Natural killer cell (primary cell): ENCODE data around the gene CLNK. TPM values are rescaled to one million over a fixed set of nuclear protein-coding genes. Genes with fewer than 3 reads are reported as not detected.

ENCODE experiments used
- ATAC-seq, 3 donors: fragments of 150-1000 bp in 2 of 3; fragments of 200-7000 bp in 1 of 3; cut with Tn5 transposase; 1 replicate in 1 of 3; 2 replicates in 2 of 3; pipeline ENCODE4 v1.10.0; 2021; ENCODE audit warnings: mild to moderate bottlenecking in 2 of 3, moderate library complexity in 2 of 3
- DNase-seq, 2 donors: peaks; one replicate each; pipeline versions ENCODE4 v3.0.0 to v3.0.0-alpha.2; 2013 to 2021; ENCODE audit warnings: mixed read lengths in 1 of 2
- H3K27ac ChIP-seq: one replicate; pipeline ENCODE4 v1.5.1; 2013; ENCODE audit warnings: mild to moderate bottlenecking, low read length
- H3K27me3 ChIP-seq: one replicate; pipeline ENCODE4 v1.6.1; 2013; ENCODE audit warnings: low read length; ENCODE audit not compliant: control insufficient read depth, insufficient read depth
- H3K36me3 ChIP-seq: one replicate; pipeline ENCODE4 v1.6.1; 2013; ENCODE audit warnings: low read length; ENCODE audit not compliant: control insufficient read depth, insufficient read depth
- H3K4me1 ChIP-seq: one replicate; pipeline ENCODE4 v1.6.1; 2013; ENCODE audit warnings: low read length; ENCODE audit not compliant: control insufficient read depth, insufficient read depth
- H3K4me3 ChIP-seq: one replicate; pipeline ENCODE4 v1.5.1; 2013; ENCODE audit warnings: low read length
- H3K9me3 ChIP-seq: one replicate; pipeline ENCODE4 v1.6.1; 2013; ENCODE audit warnings: low read length; ENCODE audit not compliant: control insufficient read depth, insufficient read depth
- H3K27ac Mint-ChIP-seq, 2 donors: one replicate each; pipeline ENCODE4 v1.8.0; 2022; ENCODE audit warnings: mild to moderate bottlenecking in 2 of 2, mixed read lengths in 2 of 2, moderate library complexity in 1 of 2
- H3K27me3 Mint-ChIP-seq, 2 donors: one replicate each; pipeline ENCODE4 v1.8.0; 2022; ENCODE audit warnings: low read depth in 2 of 2, mixed read lengths in 2 of 2
- H3K36me3 Mint-ChIP-seq: one replicate; pipeline ENCODE4 v1.8.0; 2022; ENCODE audit warnings: mixed read lengths
- H3K4me1 Mint-ChIP-seq, 2 donors: one replicate each; pipeline ENCODE4 v1.8.0; 2022; ENCODE audit warnings: mixed read lengths in 2 of 2
- H3K4me3 Mint-ChIP-seq: one replicate; pipeline ENCODE4 v1.8.0; 2022; ENCODE audit warnings: mild to moderate bottlenecking, moderate library complexity, mixed read lengths
- H3K9me3 Mint-ChIP-seq, 2 donors: one replicate each; pipeline ENCODE4 v1.8.0; 2022; ENCODE audit warnings: mixed read lengths in 2 of 2
- WGBS: methylation state at CpG from one replicate; pipeline ENCODE4 v1.1.7; 2013; ENCODE audit warnings: missing lambda C conversion rate; ENCODE audit not compliant: insufficient coverage; 5-methylcytosine and 5-hydroxymethylcytosine counted together
- intact Hi-C: fragments of 100-400 bp; cut with micrococcal nuclease; formaldehyde crosslinking; loops from one replicate; pipeline ENCODE4 v1.14.2; 2022
- total RNA-seq, 4 donors: library from RNA; stranded (reverse); fragments of 120-200 nt in 1 of 4; gene quantifications; one replicate each; pipeline versions ENCODE4 v1.2.3 to v1.2.4, GENCODE V29; 2013 to 2022
- TF ChIP-seq, protein P1 (sequence below): fragments of 200-600 bp; IDR thresholded peaks from one replicate; pipeline ENCODE4 v1.8.0; 2022; ENCODE audit warnings: antibody characterized with exemption

The CLNK gene
- total RNA-seq, 3 donors from 2014 or later (not counting 1 experiment from before 2014, with no cell fraction given) = 1.00 to 1.1 (median 1.0) TPM

DNA sequence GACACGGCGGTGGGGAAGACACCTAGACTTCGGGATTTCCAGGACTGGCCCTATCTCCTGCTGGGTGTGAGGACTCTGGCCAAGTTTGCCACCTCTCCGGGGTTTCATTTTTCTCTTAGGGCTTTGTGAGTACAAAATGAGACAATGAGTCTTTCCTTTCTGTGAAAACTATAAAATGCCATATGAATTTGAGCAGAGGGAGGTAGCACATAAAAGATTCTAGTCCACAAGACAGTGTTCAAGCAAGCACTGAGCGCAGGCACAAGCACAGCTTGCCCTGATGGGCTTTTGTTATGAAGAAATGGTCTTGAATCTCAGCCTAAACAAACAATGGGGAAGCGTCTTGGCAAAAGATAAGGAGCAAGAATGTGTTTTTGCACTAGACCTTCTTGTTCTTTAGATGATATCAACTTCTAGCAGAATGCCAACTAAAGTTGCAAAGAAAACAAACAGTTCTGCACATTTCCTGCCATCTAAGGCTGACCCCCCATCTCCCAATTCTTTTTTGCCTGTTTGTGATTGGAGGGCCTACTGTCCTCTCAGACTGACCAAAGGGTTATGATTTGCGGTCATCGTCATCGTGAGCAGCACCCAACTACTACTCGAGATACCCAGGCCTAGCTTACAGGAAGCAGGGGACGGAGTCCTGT, 154.3 kb downstream of the CLNK start:
- H3K27me3 ChIP-seq = no peaks in the 10 kb centered on the region
- Mint-ChIP-seq H3K9me3 (no peaks in the 10 kb centered on the region), H3K27ac (no peak overlapping the region), H3K4me3 (no peak overlapping the region), H3K36me3 (no peaks in the 10 kb centered on the region), H3K27me3 (no peaks in the 10 kb centered on the region), H3K4me1 (no peaks in the 10 kb centered on the region)
- no peak overlapping the region for H3K27ac ChIP-seq
- 62% methylated on average over 11 of the region's 11 CpGs for WGBS
- no peaks in the 10 kb centered on the region for H3K4me1 ChIP-seq
- no peaks in the 10 kb centered on the region for H3K36me3 ChIP-seq
- intact Hi-C loops = no loop called here
- H3K4me3 ChIP-seq = no peak overlapping the region
- no peaks in the 10 kb centered on the region for H3K9me3 ChIP-seq
- DNase-seq = no peak
- TF ChIP-seq, protein P1, sequence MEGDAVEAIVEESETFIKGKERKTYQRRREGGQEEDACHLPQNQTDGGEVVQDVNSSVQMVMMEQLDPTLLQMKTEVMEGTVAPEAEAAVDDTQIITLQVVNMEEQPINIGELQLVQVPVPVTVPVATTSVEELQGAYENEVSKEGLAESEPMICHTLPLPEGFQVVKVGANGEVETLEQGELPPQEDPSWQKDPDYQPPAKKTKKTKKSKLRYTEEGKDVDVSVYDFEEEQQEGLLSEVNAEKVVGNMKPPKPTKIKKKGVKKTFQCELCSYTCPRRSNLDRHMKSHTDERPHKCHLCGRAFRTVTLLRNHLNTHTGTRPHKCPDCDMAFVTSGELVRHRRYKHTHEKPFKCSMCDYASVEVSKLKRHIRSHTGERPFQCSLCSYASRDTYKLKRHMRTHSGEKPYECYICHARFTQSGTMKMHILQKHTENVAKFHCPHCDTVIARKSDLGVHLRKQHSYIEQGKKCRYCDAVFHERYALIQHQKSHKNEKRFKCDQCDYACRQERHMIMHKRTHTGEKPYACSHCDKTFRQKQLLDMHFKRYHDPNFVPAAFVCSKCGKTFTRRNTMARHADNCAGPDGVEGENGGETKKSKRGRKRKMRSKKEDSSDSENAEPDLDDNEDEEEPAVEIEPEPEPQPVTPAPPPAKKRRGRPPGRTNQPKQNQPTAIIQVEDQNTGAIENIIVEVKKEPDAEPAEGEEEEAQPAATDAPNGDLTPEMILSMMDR = no peak
- ATAC-seq = no peak

DNA sequence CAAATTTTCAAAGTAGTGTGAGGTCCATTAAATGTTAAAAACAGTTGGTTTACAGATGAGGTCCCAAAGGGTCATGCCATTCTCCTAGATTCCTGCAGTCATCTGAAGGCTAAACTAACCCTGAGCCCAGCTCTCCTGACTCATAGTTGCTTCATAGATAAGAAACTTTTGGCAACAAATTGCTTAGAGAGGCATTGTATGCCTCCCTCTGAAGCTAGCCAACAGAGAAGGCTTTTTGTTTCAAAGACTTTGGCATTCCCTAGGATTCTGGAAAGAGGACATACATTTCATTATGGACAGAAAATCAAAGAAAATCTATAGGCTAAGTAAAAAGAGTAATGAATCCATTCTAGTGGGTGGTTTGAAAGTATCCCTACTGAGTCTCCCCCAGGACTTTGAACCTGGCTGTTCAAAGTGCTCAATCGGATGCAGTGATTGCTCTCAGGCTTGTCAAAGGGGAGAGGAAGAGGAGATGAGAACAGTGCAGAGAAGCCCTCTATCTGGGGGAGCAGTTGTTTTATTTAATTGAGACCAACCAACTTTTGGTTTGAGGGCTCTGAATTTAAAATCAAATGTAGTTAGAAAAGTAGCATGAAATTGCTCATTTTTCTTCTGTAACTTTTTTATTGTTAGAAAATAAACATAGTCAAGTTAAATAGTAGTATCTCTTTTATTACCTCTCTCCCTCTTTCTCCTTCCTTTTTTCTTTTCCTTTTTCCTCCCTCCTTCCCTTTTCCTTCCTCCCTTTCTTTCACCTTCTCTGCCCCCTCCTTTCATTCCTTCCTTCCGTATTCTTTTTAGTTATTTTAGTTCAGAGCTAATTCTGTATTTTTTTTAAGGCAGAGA, 155.1 kb downstream of the CLNK start:
- Mint-ChIP-seq H3K4me1 (no peaks in the 10 kb centered on the region), H3K27ac (no peak overlapping the region), H3K36me3 (no peaks in the 10 kb centered on the region), H3K27me3 (no peaks in the 10 kb centered on the region), H3K4me3 (no peak overlapping the region), H3K9me3 (no peaks in the 10 kb centered on the region)
- no peak overlapping the region for H3K27ac ChIP-seq
- DNase-seq (no peak), ATAC-seq (no peak)
- 80% methylated on average over 1 of the region's 2 CpGs for WGBS
- H3K4me3 ChIP-seq = no peak overlapping the region
- intact Hi-C loops = no loop called here
- H3K27me3 ChIP-seq = no peaks in the 10 kb centered on the region
- TF ChIP-seq, protein P1 = no peak
- no peaks in the 10 kb centered on the region for H3K36me3 ChIP-seq
- H3K9me3 ChIP-seq = no peaks in the 10 kb centered on the region
- H3K4me1 ChIP-seq = no peaks in the 10 kb centered on the region

DNA sequence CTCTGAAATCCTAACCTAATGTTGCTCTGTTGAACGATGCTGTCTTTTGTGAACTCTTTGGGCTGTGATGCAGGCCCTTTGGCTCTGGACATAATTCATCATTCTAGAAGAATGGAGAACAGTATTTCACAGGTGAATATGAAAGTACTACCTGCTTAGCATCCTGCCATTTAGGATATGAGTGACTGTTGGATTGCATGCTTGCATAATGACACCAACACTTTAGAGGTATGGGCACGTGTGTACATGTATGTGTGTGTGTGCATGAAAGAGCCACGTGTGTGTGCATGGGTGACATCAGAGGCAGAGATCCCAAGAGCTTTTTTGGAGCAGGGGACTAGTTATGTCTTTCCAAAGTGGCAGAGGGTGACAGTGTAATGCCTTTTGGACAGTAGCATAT, 157.1 kb downstream of the CLNK start:
- no peak overlapping the region for H3K27ac Mint-ChIP-seq
- no peak overlapping the region for H3K4me3 Mint-ChIP-seq
- Histone ChIP-seq H3K4me1 (no peaks in the 10 kb centered on the region), H3K27me3 (no peaks in the 10 kb centered on the region), H3K4me3 (no peak overlapping the region), H3K36me3 (no peaks in the 10 kb centered on the region), H3K9me3 (no peaks in the 10 kb centered on the region), H3K27ac (no peak overlapping the region)
- DNase-seq (no peak), ATAC-seq (no peak)
- H3K9me3 Mint-ChIP-seq = no peaks in the 10 kb centered on the region
- WGBS = 81% methylated on average over 3 of the region's 3 CpGs
- no peaks in the 10 kb centered on the region for H3K4me1 Mint-ChIP-seq
- TF ChIP-seq, protein P1 = no peak
- H3K36me3 Mint-ChIP-seq = no peaks in the 10 kb centered on the region
- intact Hi-C loops = no loop called here
- no peaks in the 10 kb centered on the region for H3K27me3 Mint-ChIP-seq
